IMR-90 (cell line): ENCODE data around the gene CCNJL. TPM values are rescaled to one million over a fixed set of nuclear protein-coding genes. Genes with fewer than 3 reads are reported as not detected.

ENCODE experiments used
- ATAC-seq: fragments of 200-7000 bp; cut with Tn5 transposase; 2 replicates; pipeline ENCODE4 v1.9.1; 2020; ENCODE audit warnings: low read depth, mild to moderate bottlenecking, moderate library complexity
- BruUV-seq: library from RNA; stranded (reverse); fragments of 400-500 nt; replicated peaks from 2 replicates; lab custom pipeline; 2021; lab: Mats Ljungman, UMichigan
- CTCF ChIA-PET: fragments of 300-600 bp; formaldehyde crosslinking; extraction: SDS; loops from one replicate; lab custom pipeline; 2021; ENCODE audit warnings: antibody characterized with exemption; lab: Yijun Ruan, JAX
- POLR2A ChIA-PET: fragments of 300-600 bp; sonication (Branson Sonifier 250); formaldehyde crosslinking; loops from one replicate; lab custom pipeline; 2022; ENCODE audit warnings: antibody characterized with exemption; ENCODE audit not compliant: unreplicated experiment; lab: Charles Lee
- DNase-seq: peaks from one replicate; pipeline ENCODE4 v3.0.0; 2013
- H2AFZ ChIP-seq: replicated peaks from 2 replicates; pipeline ENCODE3; 2013; ENCODE audit warnings: low read length, mild to moderate bottlenecking; ENCODE audit not compliant: poor library complexity
- H2AK5ac ChIP-seq: 2 replicates; pipeline ENCODE4 v1.6.1; 2013; ENCODE audit warnings: low read depth, low read length, inconsistent platforms
- H2AK9ac ChIP-seq: replicated peaks from 2 replicates; pipeline ENCODE3; 2013; ENCODE audit warnings: mild to moderate bottlenecking, low read depth, low read length, moderate library complexity; ENCODE audit not compliant: poor library complexity
- H2BK120ac ChIP-seq: 2 replicates; pipeline ENCODE4 v1.6.1; 2013; ENCODE audit warnings: low read depth, low read length, inconsistent platforms
- H2BK15ac ChIP-seq: 3 replicates; pipeline ENCODE4 v1.6.1; 2013; ENCODE audit warnings: low read depth, low read length, inconsistent platforms
- H2BK20ac ChIP-seq: 2 replicates; pipeline ENCODE4 v1.6.1; 2013; ENCODE audit warnings: low read depth, mild to moderate bottlenecking, inconsistent platforms, low read length, moderate library complexity
- H2BK5ac ChIP-seq: 2 replicates; pipeline ENCODE4 v1.6.1; 2013; ENCODE audit warnings: mild to moderate bottlenecking, low read depth, low read length, inconsistent platforms; ENCODE audit not compliant: poor library complexity, severe bottlenecking
- H3K14ac ChIP-seq: replicated peaks from 2 replicates; pipeline ENCODE4 v1.6.1; 2013; ENCODE audit warnings: low read depth, low read length, inconsistent platforms
- H3K18ac ChIP-seq: 2 replicates; pipeline ENCODE4 v1.6.1; 2013; ENCODE audit warnings: low read depth, low read length, control low read depth
- H3K23ac ChIP-seq: 2 replicates; pipeline ENCODE4 v1.6.1; 2013; ENCODE audit warnings: low read depth, low read length, inconsistent platforms
- H3K27ac ChIP-seq: 2 replicates; pipeline ENCODE4 v1.5.1; 2013; ENCODE audit warnings: mild to moderate bottlenecking, control low read depth, low read length; ENCODE audit not compliant: insufficient read depth
- H3K27me3 ChIP-seq: 2 replicates; pipeline ENCODE4 v1.6.1; 2013; ENCODE audit warnings: low read length; ENCODE audit not compliant: control insufficient read depth, insufficient read depth
- H3K36me3 ChIP-seq: 2 replicates; pipeline ENCODE4 v1.6.1; 2013; ENCODE audit warnings: low read length, mixed read lengths; ENCODE audit not compliant: control insufficient read depth, insufficient read depth
- H3K4ac ChIP-seq: 2 replicates; pipeline ENCODE4 v1.6.1; 2013; ENCODE audit warnings: low read depth, low read length, inconsistent platforms
- H3K4me1 ChIP-seq: 2 replicates; pipeline ENCODE4 v1.6.1; 2013; ENCODE audit warnings: low read length, mixed read lengths; ENCODE audit not compliant: control insufficient read depth, insufficient read depth
- H3K4me2 ChIP-seq: 2 replicates; pipeline ENCODE4 v1.6.1; 2013; ENCODE audit warnings: low read depth, mild to moderate bottlenecking, control low read depth, low read length, moderate library complexity
- H3K4me3 ChIP-seq: 2 replicates; pipeline ENCODE4 v1.5.1; 2013; ENCODE audit warnings: low read depth, mild to moderate bottlenecking, control low read depth, low read length, moderate library complexity; ENCODE audit not compliant: insufficient read depth
- H3K56ac ChIP-seq: 2 replicates; pipeline ENCODE4 v1.6.1; 2013; ENCODE audit warnings: low read length, inconsistent platforms; ENCODE audit not compliant: insufficient read depth; ENCODE audit errors: extremely low read depth
- H3K79me1 ChIP-seq, 2 experiments: 2 replicates each; pipeline ENCODE4 v1.6.1; 2013; ENCODE audit warnings: low read length in 2 of 2, inconsistent platforms in 1 of 2, low read depth in 1 of 2
- H3K9ac ChIP-seq: 2 replicates; pipeline ENCODE4 v1.6.1; 2013; ENCODE audit warnings: low read depth, low read length, control low read depth
- H3K9me1 ChIP-seq: 2 replicates; pipeline ENCODE4 v1.6.1; 2013; ENCODE audit warnings: low read length, inconsistent platforms; ENCODE audit not compliant: insufficient read depth
- H3K9me3 ChIP-seq: 2 replicates; pipeline ENCODE4 v1.6.1; 2013; ENCODE audit warnings: low read length; ENCODE audit not compliant: control insufficient read depth, insufficient read depth
- H4K20me1 ChIP-seq: 2 replicates; pipeline ENCODE4 v1.6.1; 2013; ENCODE audit warnings: low read length, inconsistent platforms; ENCODE audit not compliant: insufficient read depth
- H4K5ac ChIP-seq: 2 replicates; pipeline ENCODE4 v1.6.1; 2013; ENCODE audit warnings: mild to moderate bottlenecking, low read depth, low read length, control low read depth
- H4K8ac ChIP-seq, 2 experiments: 2 replicates each; pipeline ENCODE4 v1.6.1; 2013; ENCODE audit warnings: low read depth in 2 of 2, low read length in 2 of 2, control low read depth in 1 of 2, inconsistent platforms in 1 of 2
- H4K91ac ChIP-seq: 2 replicates; pipeline ENCODE4 v1.6.1; 2013; ENCODE audit warnings: low read depth, low read length, inconsistent platforms; ENCODE audit not compliant: insufficient read depth
- POLR2A ChIP-seq: IDR thresholded peaks from 2 replicates; pipeline ENCODE4 v1.6.1; 2012; ENCODE audit warnings: mild to moderate bottlenecking, low read depth, low read length
- WGBS, 2 experiments: methylation state at CpG; one replicate each; pipeline versions ENCODE4 v1.1.5 to v1.1.7; 2013; ENCODE audit warnings: missing lambda C conversion rate in 2 of 2; ENCODE audit not compliant: insufficient read length in 1 of 2; ENCODE audit errors: extremely low coverage in 2 of 2; 5-methylcytosine and 5-hydroxymethylcytosine counted together
- dilution Hi-C: fragments of 300-500 bp; cut with HindIII; formaldehyde crosslinking; loops from one replicate; pipeline ENCODE4 v1.14.3; 2018; ENCODE audit warnings: low sequenced_read_pairs; ENCODE audit not compliant: unreplicated experiment
- in situ Hi-C: fragments of 300-500 bp; cut with MboI; formaldehyde crosslinking; loops from 3 replicates; pipeline ENCODE4 v1.14.3; 2019; ENCODE audit warnings: low sequenced_read_pairs, inconsistent platforms, mixed read lengths
- intact Hi-C: fragments of 100-400 bp; cut with micrococcal nuclease; formaldehyde crosslinking; loops from 2 replicates; pipeline ENCODE4 v1.10.0; 2022
- polyA plus RNA-seq, 3 experiments: library from polyadenylated mRNA; depleted of rRNA; stranded (reverse); fragments of >200 nt; gene quantifications; 2 replicates each; pipeline ENCODE4 v1.2.3, GENCODE V29; 2012; ENCODE audit warnings: low replicate concordance in 1 of 3
- total RNA-seq: library from RNA; depleted of rRNA; stranded (reverse); fragments of >200 nt; gene quantifications from 2 replicates; pipeline ENCODE4 v1.2.3, GENCODE V29; 2012
- TF ChIP-seq, protein P1 (sequence below): fragments of 150-350 bp; IDR thresholded peaks from 2 replicates; pipeline ENCODE4 v1.6.1; 2017; ENCODE audit warnings: mild to moderate bottlenecking, antibody characterized with exemption, low read length, low read depth

CCNJL gene
- total and polyA plus RNA-seq, 2 of the 4 experiments (the other 2 are of a cell fraction) = 2.0 to 3.8 TPM

DNA sequence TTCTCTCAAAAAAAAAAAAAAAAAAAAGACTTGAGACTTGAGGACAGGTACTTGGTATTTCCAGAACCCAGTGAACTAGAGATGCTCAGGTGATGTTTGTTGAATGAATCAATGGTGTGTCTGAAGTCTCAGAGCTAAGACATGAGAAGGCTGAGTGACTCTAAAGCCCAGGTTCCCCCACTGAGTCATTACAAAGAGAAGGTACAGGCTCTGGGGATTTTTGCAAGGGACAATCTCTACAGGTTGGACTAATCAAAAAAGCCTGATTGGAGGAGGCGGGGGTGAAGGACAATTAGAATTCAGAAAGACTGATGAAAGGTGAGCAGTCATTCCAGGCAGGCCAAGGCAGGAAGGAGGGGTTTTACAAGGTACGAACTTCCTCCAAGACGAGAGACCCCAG lies 91.3 kb downstream of the CCNJL start:
- dilution Hi-C loops (no loop called here), in situ Hi-C loops (no loop called here), intact Hi-C loops (no loop called here)
- Histone ChIP-seq H3K27ac (no peak overlapping the region), H3K79me1 (no peaks in the 10 kb centered on the region), H3K9me1 (no peaks in the 10 kb centered on the region), H2BK20ac (no peak overlapping the region), H3K36me3 (no peaks in the 10 kb centered on the region), H3K9ac (no peak overlapping the region), H3K4me2 (no peak overlapping the region), H4K20me1 (no peaks in the 10 kb centered on the region), H3K14ac (no peak overlapping the region), H3K4ac (no peak overlapping the region), H3K4me1 (no peaks in the 10 kb centered on the region), H3K56ac (no peak overlapping the region), H4K8ac (no peak overlapping the region), H3K23ac (no peak overlapping the region), H2AFZ (no peak overlapping the region), H2AK5ac (no peak overlapping the region), H2BK15ac (no peak overlapping the region), H3K4me3 (no peak overlapping the region), H3K27me3 (peaks cover 4% of the 10 kb centered on the region), H3K9me3 (no peaks in the 10 kb centered on the region), H2BK120ac (no peak overlapping the region), H4K91ac (no peak overlapping the region), H4K5ac (no peak overlapping the region), H2BK5ac (no peak overlapping the region), H2AK9ac (no peak overlapping the region), H3K18ac (no peak overlapping the region)
- CTCF ChIA-PET = interaction anchor here (0.7 kb wide), 1 partner anchor 17 kb away, joined by 3 read pairs; no protein-coding TSS in a partner anchor
- no peak for DNase-seq
- TF ChIP-seq, protein P1, sequence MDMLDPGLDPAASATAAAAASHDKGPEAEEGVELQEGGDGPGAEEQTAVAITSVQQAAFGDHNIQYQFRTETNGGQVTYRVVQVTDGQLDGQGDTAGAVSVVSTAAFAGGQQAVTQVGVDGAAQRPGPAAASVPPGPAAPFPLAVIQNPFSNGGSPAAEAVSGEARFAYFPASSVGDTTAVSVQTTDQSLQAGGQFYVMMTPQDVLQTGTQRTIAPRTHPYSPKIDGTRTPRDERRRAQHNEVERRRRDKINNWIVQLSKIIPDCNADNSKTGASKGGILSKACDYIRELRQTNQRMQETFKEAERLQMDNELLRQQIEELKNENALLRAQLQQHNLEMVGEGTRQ = no peak
- TF ChIP-seq POLR2A = no peak
- WGBS, 2 experiments = no CpG with 5 or more reads among the region's 3 CpGs
- no peak for ATAC-seq
- POLR2A ChIA-PET = interaction anchor here (0.6 kb wide), 1 partner anchor 187 kb away, joined by 4 read pairs; no protein-coding TSS in a partner anchor
- no TSS peak for BruUV-seq
